ENCODE data around the gene AREG. TPM values are rescaled to one million over a fixed set of nuclear protein-coding genes. Genes with fewer than 3 reads are reported as not detected.

AREG gene
- total and polyA plus RNA-seq, 5 experiments from 2014 or later, result 0.47 to 9.0 (median 0.98) TPM

- Mint-ChIP-seq H3K36me3 (no peaks in the 10 kb centered on the region), H3K4me1 (no peaks in the 10 kb centered on the region), H3K27me3 (peaks cover 2 to 14% (median 7%) of the 10 kb centered on the region in 5 donors), H3K4me3 (no peak overlapping the region), H3K27ac (no peak overlapping the region), H3K9me3 (no peaks in the 10 kb centered on the region)
- no peak for DNase-seq
- no peak for ATAC-seq
- POLR2A ChIA-PET, result no interaction called here
Observed at GRCh38 chr4:74414149-74414809, 30.7 kb upstream of the AREG start.

- H3K9me3 Mint-ChIP-seq, result no peaks in the 10 kb centered on the region
- POLR2A ChIA-PET, result no interaction called here
- no peaks in the 10 kb centered on the region for H3K36me3 Mint-ChIP-seq
- H3K27ac Mint-ChIP-seq, result no peak overlapping the region
- H3K4me3 Mint-ChIP-seq, result no peak overlapping the region
- H3K4me1 Mint-ChIP-seq, result no peaks in the 10 kb centered on the region
- DNase-seq, result no peak
- ATAC-seq, result no peak
- peaks cover 3 to 14% (median 7%) of the 10 kb centered on the region in 5 donors for H3K27me3 Mint-ChIP-seq
Observed at GRCh38 chr4:74415602-74416300, 29.2 kb upstream of the AREG start.

GRCh38 chr4:74418063-74418670, 26.8 kb upstream of the AREG start:
- peak overlapping the region in 1 of 10 donors; percentile 6 for H3K27ac Mint-ChIP-seq
- no peaks in the 10 kb centered on the region for H3K4me1 Mint-ChIP-seq
- POLR2A ChIA-PET, result no interaction called here
- H3K4me3 Mint-ChIP-seq, result no peak overlapping the region
- H3K36me3 Mint-ChIP-seq, result no peaks in the 10 kb centered on the region
- no peaks in the 10 kb centered on the region for H3K9me3 Mint-ChIP-seq
- peaks cover 3 to 33% (median 8%) of the 10 kb centered on the region in 5 donors for H3K27me3 Mint-ChIP-seq
- no peak for DNase-seq
- ATAC-seq, result no peak

GRCh38 chr4:74420863-74421262, 24.1 kb upstream of the AREG start:
- Mint-ChIP-seq H3K9me3 (no peaks in the 10 kb centered on the region), H3K4me1 (no peaks in the 10 kb centered on the region), H3K27ac (no peak overlapping the region), H3K27me3 (peaks cover 1 to 36% (median 8%) of the 10 kb centered on the region in 5 donors), H3K4me3 (no peak overlapping the region), H3K36me3 (no peaks in the 10 kb centered on the region)
- no peak for DNase-seq
- POLR2A ChIA-PET, result no interaction called here
- no peak for ATAC-seq

- ATAC-seq (no peak), DNase-seq (no peak)
- H3K4me3 Mint-ChIP-seq, result no peak overlapping the region
- POLR2A ChIA-PET, result no interaction called here
- H3K27ac Mint-ChIP-seq, result no peak overlapping the region
- no peaks in the 10 kb centered on the region for H3K9me3 Mint-ChIP-seq
- no peaks in the 10 kb centered on the region for H3K4me1 Mint-ChIP-seq
- H3K36me3 Mint-ChIP-seq, result no peaks in the 10 kb centered on the region
- H3K27me3 Mint-ChIP-seq, result peaks cover 1 to 31% (median 7%) of the 10 kb centered on the region in 5 donors
Observed at GRCh38 chr4:74423104-74423503, 21.8 kb upstream of the AREG start.

DNA sequence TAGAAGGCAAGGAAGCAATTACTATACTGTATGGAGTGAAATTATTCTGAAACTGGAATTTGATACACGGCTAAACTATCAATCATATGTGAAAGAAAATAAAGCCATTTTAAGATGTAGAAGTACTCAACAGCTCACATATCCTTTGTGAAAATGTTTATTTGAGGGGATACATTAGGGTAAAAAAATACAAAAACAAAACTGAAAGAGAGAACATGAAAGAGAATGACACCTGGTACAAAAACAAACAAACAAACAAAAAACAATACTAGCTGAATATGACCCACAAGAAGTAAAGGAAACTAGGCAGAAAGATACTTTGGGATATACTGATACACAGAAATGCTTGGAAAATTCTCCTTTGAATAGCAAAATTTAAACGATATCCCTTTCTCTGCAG, 20.8 kb upstream of the AREG start:
- Mint-ChIP-seq H3K36me3 (no peaks in the 10 kb centered on the region), H3K4me3 (no peak overlapping the region), H3K27ac (no peak overlapping the region), H3K27me3 (peaks cover 0 to 22% (median 4%) of the 10 kb centered on the region in 5 donors), H3K4me1 (no peaks in the 10 kb centered on the region), H3K9me3 (no peaks in the 10 kb centered on the region)
- POLR2A ChIA-PET, result no interaction called here
- DNase-seq (no peak), ATAC-seq (no peak)

GRCh38 chr4:74426101-74426500, 18.8 kb upstream of the AREG start:
- POLR2A ChIA-PET, result no interaction called here
- peaks cover 0 to 1% (median 0%) of the 10 kb centered on the region in 4 donors for H3K4me1 Mint-ChIP-seq
- DNase-seq (no peak), ATAC-seq (no peak)
- no peak overlapping the region for H3K27ac Mint-ChIP-seq
- H3K9me3 Mint-ChIP-seq, result no peaks in the 10 kb centered on the region
- no peaks in the 10 kb centered on the region for H3K36me3 Mint-ChIP-seq
- no peak overlapping the region for H3K4me3 Mint-ChIP-seq
- peaks cover 0 to 22% (median 0%) of the 10 kb centered on the region in 5 donors for H3K27me3 Mint-ChIP-seq

DNA sequence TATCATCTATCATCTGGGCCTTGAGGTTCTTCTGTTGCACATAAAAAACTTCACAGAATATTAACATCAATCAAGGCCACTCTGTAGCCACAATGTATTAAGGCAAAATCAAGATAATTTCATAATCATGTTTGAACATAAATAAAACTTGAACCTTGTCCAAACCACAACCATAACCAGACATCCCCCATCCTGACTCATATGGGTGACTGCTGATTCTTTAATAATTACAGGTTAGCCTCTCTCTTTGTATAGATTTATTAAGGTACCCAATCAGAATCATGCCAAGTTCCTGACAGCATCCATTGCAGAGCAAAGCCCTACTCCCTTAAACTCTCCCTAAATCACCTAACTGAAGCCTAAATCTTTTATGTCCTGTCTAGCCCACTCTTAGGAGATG, 16.7 kb upstream of the AREG start:
- Mint-ChIP-seq H3K4me3 (no peak overlapping the region), H3K4me1 (peaks cover 0 to 2% (median 0%) of the 10 kb centered on the region in 4 donors), H3K27ac (no peak overlapping the region), H3K36me3 (no peaks in the 10 kb centered on the region), H3K27me3 (peaks cover 0 to 2% (median 2%) of the 10 kb centered on the region in 5 donors), H3K9me3 (no peaks in the 10 kb centered on the region)
- no peak for DNase-seq
- ATAC-seq, result no peak
- POLR2A ChIA-PET, result no interaction called here

- ATAC-seq (no peak), DNase-seq (no peak)
- H3K36me3 Mint-ChIP-seq, result no peaks in the 10 kb centered on the region
- H3K4me3 Mint-ChIP-seq, result no peak overlapping the region
- H3K27ac Mint-ChIP-seq, result no peak overlapping the region
- peaks cover 0 to 2% (median 0%) of the 10 kb centered on the region in 4 donors for H3K4me1 Mint-ChIP-seq
- peaks cover 0 to 5% (median 0%) of the 10 kb centered on the region in 5 donors for H3K27me3 Mint-ChIP-seq
- no peaks in the 10 kb centered on the region for H3K9me3 Mint-ChIP-seq
- POLR2A ChIA-PET, result no interaction called here
Observed at GRCh38 chr4:74431113-74431826, 13.7 kb upstream of the AREG start.

DNA sequence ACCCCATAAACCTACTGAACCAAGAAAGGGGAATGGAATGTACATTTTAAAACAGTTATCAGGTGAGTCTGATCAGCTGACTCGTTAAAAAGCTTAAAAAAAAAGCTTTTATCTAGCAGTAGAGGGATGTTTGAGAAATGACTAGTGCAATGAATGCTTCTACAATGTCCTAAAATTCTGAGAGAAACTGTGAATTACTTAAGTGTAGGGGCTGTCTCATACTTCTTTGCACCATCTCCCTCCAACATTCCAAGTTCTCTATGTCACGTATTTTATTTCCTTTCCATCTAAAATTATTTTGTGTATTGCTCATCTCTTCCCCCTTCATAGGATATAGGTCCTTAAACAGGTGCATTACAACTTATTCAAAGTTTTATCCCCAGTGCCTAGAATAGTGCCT, 11.9 kb upstream of the AREG start:
- no peak overlapping the region for H3K27ac Mint-ChIP-seq
- H3K9me3 Mint-ChIP-seq, result no peaks in the 10 kb centered on the region
- DNase-seq (no peak), ATAC-seq (no peak)
- peaks cover 0 to 2% (median 0%) of the 10 kb centered on the region in 4 donors for H3K4me1 Mint-ChIP-seq
- H3K27me3 Mint-ChIP-seq, result peaks cover 0 to 5% (median 0%) of the 10 kb centered on the region in 5 donors
- POLR2A ChIA-PET, result no interaction called here
- H3K4me3 Mint-ChIP-seq, result no peak overlapping the region
- H3K36me3 Mint-ChIP-seq, result no peaks in the 10 kb centered on the region

- Mint-ChIP-seq H3K36me3 (no peaks in the 10 kb centered on the region), H3K27ac (no peak overlapping the region), H3K4me3 (no peak overlapping the region), H3K9me3 (no peaks in the 10 kb centered on the region), H3K4me1 (peaks cover 0 to 2% (median 0%) of the 10 kb centered on the region in 4 donors), H3K27me3 (peaks cover 0 to 5% (median 0%) of the 10 kb centered on the region in 5 donors)
- DNase-seq (no peak), ATAC-seq (no peak)
- POLR2A ChIA-PET, result no interaction called here
Observed at GRCh38 chr4:74433541-74434172, 11.3 kb upstream of the AREG start.

DNA sequence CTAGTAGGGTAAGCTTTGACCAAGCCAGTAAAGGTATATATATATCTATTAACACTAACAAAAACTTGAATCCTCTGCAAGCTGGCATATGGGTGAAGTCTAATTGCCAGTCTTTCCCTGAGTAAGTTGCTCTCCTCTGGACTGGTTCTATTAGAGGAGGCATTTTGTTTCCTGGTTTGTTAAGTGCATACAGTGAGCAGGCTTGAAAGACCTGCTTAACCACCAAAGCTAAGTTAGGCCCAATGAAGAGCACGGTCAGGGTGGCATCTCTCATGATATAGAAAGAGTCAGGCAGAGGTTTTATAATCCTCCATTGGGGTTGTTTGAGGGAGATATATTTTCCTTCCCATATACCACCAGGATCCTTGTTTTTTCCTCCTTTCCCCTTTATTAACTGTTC, 9.6 kb upstream of the AREG start:
- no peak overlapping the region for H3K27ac Mint-ChIP-seq
- DNase-seq (no peak), ATAC-seq (no peak)
- peaks cover 0 to 2% (median 0%) of the 10 kb centered on the region in 4 donors for H3K4me1 Mint-ChIP-seq
- H3K4me3 Mint-ChIP-seq, result no peak overlapping the region
- POLR2A ChIA-PET, result no interaction called here
- H3K27me3 Mint-ChIP-seq, result peaks cover 0 to 5% (median 0%) of the 10 kb centered on the region in 5 donors
- H3K36me3 Mint-ChIP-seq, result no peaks in the 10 kb centered on the region
- H3K9me3 Mint-ChIP-seq, result no peaks in the 10 kb centered on the region
